Mesendoderm (in vitro differentiated cells): ENCODE measurements around the gene TRPM7.

Experiments used
- DNase-seq: peaks from one replicate; pipeline ENCODE4 v3.0.0; 2013
- H2AK5ac ChIP-seq: 2 replicates; pipeline ENCODE4 v1.6.1; 2013; ENCODE audit warnings: low read length, inconsistent platforms
- H2BK120ac ChIP-seq: 2 replicates; pipeline ENCODE4 v1.6.1; 2013; ENCODE audit warnings: low read depth, mild to moderate bottlenecking, low read length, moderate library complexity, mixed read lengths
- H2BK15ac ChIP-seq: replicated peaks from 2 replicates; pipeline ENCODE4 v1.6.1; 2013; ENCODE audit warnings: low read depth, mild to moderate bottlenecking, moderate library complexity
- H2BK5ac ChIP-seq: 2 replicates; pipeline ENCODE4 v1.6.1; 2013; ENCODE audit warnings: low read length, inconsistent platforms
- H3K18ac ChIP-seq: 2 replicates; pipeline ENCODE4 v1.6.1; 2013; ENCODE audit warnings: mild to moderate bottlenecking, low read length, mixed read lengths
- H3K23ac ChIP-seq: one replicate; pipeline ENCODE4 v1.6.1; 2013; ENCODE audit warnings: low read length
- H3K27ac ChIP-seq: 2 replicates; pipeline ENCODE4 v1.5.1; 2013; ENCODE audit warnings: low read depth, mild to moderate bottlenecking, inconsistent platforms, low read length, moderate library complexity
- H3K27me3 ChIP-seq: 2 replicates; pipeline ENCODE4 v1.6.1; 2013; ENCODE audit warnings: low read length, control low read depth, mild to moderate bottlenecking, inconsistent platforms; ENCODE audit not compliant: insufficient read depth, poor library complexity
- H3K36me3 ChIP-seq: 2 replicates; pipeline ENCODE4 v1.6.1; 2013; ENCODE audit warnings: low read length, inconsistent platforms; ENCODE audit not compliant: control insufficient read depth, insufficient read depth
- H3K4ac ChIP-seq: one replicate; pipeline ENCODE4 v1.6.1; 2013; ENCODE audit warnings: low read depth, mild to moderate bottlenecking, low read length, moderate library complexity
- H3K4me1 ChIP-seq: 2 replicates; pipeline ENCODE4 v1.6.1; 2013; ENCODE audit warnings: low read depth, low read length, inconsistent platforms; ENCODE audit not compliant: control insufficient read depth
- H3K4me2 ChIP-seq: 2 replicates; pipeline ENCODE4 v1.6.1; 2013; ENCODE audit warnings: low read length
- H3K4me3 ChIP-seq: 2 replicates; pipeline ENCODE4 v1.5.1; 2013; ENCODE audit warnings: mild to moderate bottlenecking, low read length
- H3K56ac ChIP-seq: one replicate; pipeline ENCODE4 v1.6.1; 2013; ENCODE audit warnings: low read length
- H3K79me1 ChIP-seq: 2 replicates; pipeline ENCODE4 v1.6.1; 2013; ENCODE audit warnings: low read length, inconsistent platforms
- H3K79me2 ChIP-seq: 2 replicates; pipeline ENCODE4 v1.6.1; 2013; ENCODE audit warnings: mild to moderate bottlenecking, low read length; ENCODE audit not compliant: control insufficient read depth, insufficient read depth
- H3K9ac ChIP-seq: 2 replicates; pipeline ENCODE4 v1.6.1; 2013; ENCODE audit warnings: low read length, inconsistent platforms
- H4K5ac ChIP-seq: one replicate; pipeline ENCODE4 v1.6.1; 2013; ENCODE audit warnings: low read length
- H4K8ac ChIP-seq: one replicate; pipeline ENCODE4 v1.6.1; 2013; ENCODE audit warnings: low read depth, mild to moderate bottlenecking, control low read depth, low read length, moderate library complexity
- WGBS: extraction: QIAGEN DNeasy Blood & Tissue Kit; methylation state at CpG from one replicate; pipeline ENCODE4 v1.1.7; 2013; ENCODE audit warnings: low lambda C conversion rate, missing lambda C conversion rate; ENCODE audit not compliant: insufficient coverage; ENCODE audit errors: extremely low coverage; 5-methylcytosine and 5-hydroxymethylcytosine counted together

Gene TRPM7

GRCh38 chr15:50558012-50558411 lies 128.6 kb downstream of the TRPM7 start:
- Histone ChIP-seq H3K27ac (no peak overlapping the region), H4K5ac (no peak overlapping the region), H2BK120ac (no peak overlapping the region), H3K23ac (no peak overlapping the region), H2BK15ac (no peak overlapping the region), H3K18ac (no peak overlapping the region), H3K56ac (no peak overlapping the region), H3K4me1 (no peaks in the 10 kb centered on the region), H3K4ac (no peak overlapping the region), H3K79me1 (no peaks in the 10 kb centered on the region), H3K9ac (no peak overlapping the region), H4K8ac (no peak overlapping the region), H2AK5ac (no peak overlapping the region), H3K4me2 (no peak overlapping the region), H3K27me3 (no peaks in the 10 kb centered on the region), H2BK5ac (no peak overlapping the region), H3K36me3 (no peaks in the 10 kb centered on the region), H3K4me3 (no peak overlapping the region), H3K79me2 (no peaks in the 10 kb centered on the region)
- no peak for DNase-seq
- no CpG with 5 or more reads among the region's 2 CpGs for WGBS

DNA sequence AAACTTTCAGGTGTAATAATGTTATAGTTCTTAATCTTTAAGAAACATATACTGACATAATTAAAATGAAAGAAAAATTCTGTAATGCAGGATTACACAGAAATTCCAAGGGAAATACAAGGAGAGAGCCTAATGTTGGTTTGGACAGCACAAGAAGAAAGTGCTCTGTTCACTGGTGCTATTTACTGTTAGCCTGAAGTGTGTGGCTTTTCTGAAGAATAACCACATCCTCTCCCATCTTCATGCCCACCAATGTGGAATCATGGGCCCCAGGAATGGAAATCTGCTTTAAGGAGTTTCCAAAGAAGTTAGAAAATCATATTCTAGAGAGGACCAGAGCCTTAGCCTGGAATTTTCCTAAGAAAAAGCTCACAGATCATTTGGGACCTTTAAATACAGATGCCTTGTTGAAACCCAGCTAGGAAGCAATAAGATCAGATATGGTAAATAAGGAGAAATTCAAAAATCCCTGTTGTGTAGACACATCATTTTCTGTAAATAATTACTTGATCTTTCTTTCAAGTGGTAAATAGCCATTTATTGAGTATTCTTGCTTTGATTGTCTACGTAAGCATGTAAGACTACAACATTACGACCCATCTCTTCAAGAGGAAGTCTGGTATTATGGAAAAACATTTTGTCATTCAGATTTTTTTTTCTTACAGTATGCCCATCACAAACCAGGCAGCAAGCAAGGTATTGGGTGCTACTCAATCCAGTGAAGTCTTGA lies 129.8 kb downstream of the TRPM7 start:
- Histone ChIP-seq H3K4me1 (no peaks in the 10 kb centered on the region), H4K5ac (no peak overlapping the region), H2BK5ac (no peak overlapping the region), H3K4me2 (no peak overlapping the region), H3K79me2 (no peaks in the 10 kb centered on the region), H3K4me3 (no peak overlapping the region), H3K36me3 (no peaks in the 10 kb centered on the region), H3K18ac (no peak overlapping the region), H3K79me1 (no peaks in the 10 kb centered on the region), H2BK15ac (no peak overlapping the region), H3K27ac (no peak overlapping the region), H2BK120ac (no peak overlapping the region), H3K9ac (no peak overlapping the region), H3K27me3 (no peaks in the 10 kb centered on the region), H2AK5ac (no peak overlapping the region), H3K56ac (no peak overlapping the region), H3K4ac (no peak overlapping the region), H3K23ac (no peak overlapping the region), H4K8ac (no peak overlapping the region)
- DNase-seq, result no peak
- no CpG with 5 or more reads among the region's 2 CpGs for WGBS

GRCh38 chr15:50552238-50552637 lies 134.4 kb downstream of the TRPM7 start:
- H3K18ac ChIP-seq, result no peak overlapping the region

GRCh38 chr15:50549326-50549725 lies 137.3 kb downstream of the TRPM7 start:
- no peak for DNase-seq
- no peak overlapping the region for H3K56ac ChIP-seq
- no peak overlapping the region for H3K9ac ChIP-seq
- no peaks in the 10 kb centered on the region for H3K79me2 ChIP-seq
- no peaks in the 10 kb centered on the region for H3K36me3 ChIP-seq
- H2BK15ac ChIP-seq, result no peak overlapping the region
- no peak overlapping the region for H4K8ac ChIP-seq
- no peak overlapping the region for H3K23ac ChIP-seq
- no peak overlapping the region for H4K5ac ChIP-seq
- H3K79me1 ChIP-seq, result no peaks in the 10 kb centered on the region
- no peaks in the 10 kb centered on the region for H3K27me3 ChIP-seq
- no peak overlapping the region for H2BK5ac ChIP-seq
- no peak overlapping the region for H2AK5ac ChIP-seq
- no peak overlapping the region for H3K4ac ChIP-seq
- WGBS, result no CpG with 5 or more reads among the region's 7 CpGs
- H3K18ac ChIP-seq, result no peak overlapping the region
- H3K4me3 ChIP-seq, result no peak overlapping the region
- no peak overlapping the region for H3K4me2 ChIP-seq
- no peak overlapping the region for H3K27ac ChIP-seq
- H3K4me1 ChIP-seq, result peaks cover 2% of the 10 kb centered on the region
- no peak overlapping the region for H2BK120ac ChIP-seq

More at GRCh38 chr15:50552238-50552637, 134.4 kb downstream of the TRPM7 start:
- no peak overlapping the region for H3K4ac ChIP-seq
- H2AK5ac ChIP-seq, result no peak overlapping the region
- no peaks in the 10 kb centered on the region for H3K36me3 ChIP-seq
- 100% methylated on average over 1 of the region's 4 CpGs for WGBS
- no peak overlapping the region for H2BK120ac ChIP-seq
- H3K27ac ChIP-seq, result no peak overlapping the region
- H4K8ac ChIP-seq, result no peak overlapping the region
- H3K27me3 ChIP-seq, result no peaks in the 10 kb centered on the region
- H3K79me2 ChIP-seq, result no peaks in the 10 kb centered on the region
- no peak overlapping the region for H3K9ac ChIP-seq
- DNase-seq, result no peak
- no peak overlapping the region for H3K4me3 ChIP-seq
- no peak overlapping the region for H3K23ac ChIP-seq
- no peak overlapping the region for H2BK15ac ChIP-seq
- H3K4me1 ChIP-seq, result no peaks in the 10 kb centered on the region
- no peak overlapping the region for H3K56ac ChIP-seq
- no peak overlapping the region for H4K5ac ChIP-seq
- H2BK5ac ChIP-seq, result no peak overlapping the region
- H3K4me2 ChIP-seq, result no peak overlapping the region
- H3K79me1 ChIP-seq, result no peaks in the 10 kb centered on the region

- Histone ChIP-seq H3K27me3 (no peaks in the 10 kb centered on the region), H3K36me3 (no peaks in the 10 kb centered on the region), H3K4me1 (peaks cover 2% of the 10 kb centered on the region), H3K9ac (no peak within 1 kb of the TSS), H3K79me1 (no peaks in the 10 kb centered on the region), H3K27ac (no peak within 1 kb of the TSS), H3K23ac (no peak within 1 kb of the TSS), H3K4me3 (no peak within 1 kb of the TSS), H2BK5ac (no peak within 1 kb of the TSS), H3K79me2 (no peaks in the 10 kb centered on the region), H3K18ac (no peak within 1 kb of the TSS), H3K4me2 (no peak within 1 kb of the TSS), H3K4ac (no peak within 1 kb of the TSS), H2BK15ac (no peak within 1 kb of the TSS), H2AK5ac (no peak within 1 kb of the TSS), H3K56ac (no peak within 1 kb of the TSS), H4K5ac (no peak within 1 kb of the TSS), H2BK120ac (no peak within 1 kb of the TSS), H4K8ac (no peak within 1 kb of the TSS)
- no CpG with 5 or more reads among the region's 5 CpGs for WGBS
- no peak for DNase-seq
Observed at GRCh38 chr15:50546566-50546965, 140.0 kb downstream of the TRPM7 start, which contains the start of gene USP50. USP50 (minus strand) TSS chr15:50546666; CDS start chr15:50546525, 141 bp downstream.

DNA sequence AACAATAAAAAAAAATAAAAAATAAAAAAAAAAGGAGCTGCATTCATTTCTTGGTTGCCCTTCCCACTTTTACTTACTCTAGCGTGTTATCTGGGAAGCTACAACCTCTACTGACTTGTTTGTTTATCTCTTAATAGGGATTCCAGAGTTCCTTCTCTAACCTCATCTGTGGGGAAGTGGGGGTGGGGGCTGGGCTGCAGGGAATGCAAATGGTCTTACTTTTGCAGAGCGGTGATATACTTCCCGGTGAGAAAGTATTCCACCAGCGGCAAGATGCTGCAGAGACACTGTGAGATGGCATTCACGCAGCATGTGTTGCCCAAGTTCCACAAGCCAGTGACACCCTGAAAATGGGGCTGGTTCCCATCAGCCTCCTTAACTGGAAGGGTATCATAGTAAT lies 142.2 kb downstream of the TRPM7 start:
- Histone ChIP-seq H3K79me1 (no peaks in the 10 kb centered on the region), H3K23ac (no peak overlapping the region), H3K79me2 (no peaks in the 10 kb centered on the region), H3K56ac (no peak overlapping the region), H2BK15ac (no peak overlapping the region), H2BK120ac (no peak overlapping the region), H2BK5ac (no peak overlapping the region), H4K8ac (no peak overlapping the region), H3K27ac (no peak overlapping the region), H3K4me3 (no peak overlapping the region), H3K4me2 (no peak overlapping the region), H3K9ac (no peak overlapping the region), H3K27me3 (no peaks in the 10 kb centered on the region), H3K36me3 (no peaks in the 10 kb centered on the region), H3K4ac (no peak overlapping the region), H3K18ac (no peak overlapping the region), H2AK5ac (no peak overlapping the region), H4K5ac (no peak overlapping the region), H3K4me1 (peaks cover 2% of the 10 kb centered on the region)
- no CpG with 5 or more reads among the region's 5 CpGs for WGBS
- peak; percentile 58 for DNase-seq
